ENCODE data around the gene GALNT2. TPM values are rescaled to one million over a fixed set of nuclear protein-coding genes. Genes with fewer than 3 reads are reported as not detected.

The GALNT2 gene
- total and polyA plus RNA-seq, 2 of the 13 experiments (the other 11 are each of a cell fraction or from before 2014, with no cell fraction given) = 39.3 to 39.6 TPM

DNA sequence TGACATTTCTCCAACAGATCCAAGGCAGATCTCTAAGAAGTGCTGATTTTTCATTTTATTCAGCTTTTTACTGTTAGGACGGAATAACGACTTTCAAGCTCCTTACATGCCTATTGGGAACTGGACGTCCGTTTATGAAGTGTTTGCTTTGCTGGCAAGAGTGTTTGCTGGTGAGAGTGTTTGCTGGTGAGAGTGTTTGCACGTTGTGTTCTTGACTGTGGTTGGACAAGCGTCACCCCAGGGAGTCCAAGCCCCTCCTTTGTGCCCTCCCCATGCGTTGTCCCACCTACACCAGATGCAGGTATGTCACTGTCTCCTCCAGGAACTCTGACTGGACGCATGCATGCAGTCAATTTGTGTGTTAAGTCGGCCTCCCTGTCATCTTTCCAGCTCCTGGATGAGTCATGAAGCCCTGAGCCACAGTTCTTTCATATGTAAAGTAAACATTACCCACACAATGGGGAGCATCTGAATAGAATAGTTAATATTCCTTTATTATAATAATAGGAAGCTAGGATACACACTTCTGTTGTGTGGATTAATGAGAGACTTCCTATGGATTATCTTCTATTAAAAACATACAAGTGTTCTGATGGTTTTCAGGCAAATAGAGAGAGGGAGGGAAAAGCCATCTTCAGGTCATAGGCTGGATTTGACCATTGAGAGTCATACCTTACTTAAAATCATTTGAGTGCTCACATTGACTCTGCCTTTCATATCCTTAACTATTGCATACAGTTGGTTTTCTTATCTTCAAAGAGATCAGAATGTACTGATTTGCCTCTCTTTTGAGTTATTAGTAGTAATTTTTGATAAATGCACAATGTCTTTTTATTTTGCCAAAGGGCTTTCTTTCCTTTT, 119.2 kb downstream of the GALNT2 start (continued):
- TF ChIP-seq, protein P1, sequence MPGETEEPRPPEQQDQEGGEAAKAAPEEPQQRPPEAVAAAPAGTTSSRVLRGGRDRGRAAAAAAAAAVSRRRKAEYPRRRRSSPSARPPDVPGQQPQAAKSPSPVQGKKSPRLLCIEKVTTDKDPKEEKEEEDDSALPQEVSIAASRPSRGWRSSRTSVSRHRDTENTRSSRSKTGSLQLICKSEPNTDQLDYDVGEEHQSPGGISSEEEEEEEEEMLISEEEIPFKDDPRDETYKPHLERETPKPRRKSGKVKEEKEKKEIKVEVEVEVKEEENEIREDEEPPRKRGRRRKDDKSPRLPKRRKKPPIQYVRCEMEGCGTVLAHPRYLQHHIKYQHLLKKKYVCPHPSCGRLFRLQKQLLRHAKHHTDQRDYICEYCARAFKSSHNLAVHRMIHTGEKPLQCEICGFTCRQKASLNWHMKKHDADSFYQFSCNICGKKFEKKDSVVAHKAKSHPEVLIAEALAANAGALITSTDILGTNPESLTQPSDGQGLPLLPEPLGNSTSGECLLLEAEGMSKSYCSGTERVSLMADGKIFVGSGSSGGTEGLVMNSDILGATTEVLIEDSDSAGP (CRISPR knock-in tag; IDR thresholded peaks at IDR 0.05; ENCODE audit: borderline replicate concordance) = no peak
- no peak for TF ChIP-seq ZNF775 (CRISPR knock-in tag; IDR thresholded peaks at IDR 0.05; ENCODE audit: borderline replicate concordance)
- TF ChIP-seq THAP11 (CRISPR knock-in tag; IDR thresholded peaks at IDR 0.05) = peak; percentile 30; the same call in 1 of the 2 replicates
- no peak for TF ChIP-seq CENPT (CRISPR knock-in tag; IDR thresholded peaks at IDR 0.05; ENCODE audit: low read depth)
- TF ChIP-seq BRD4 (CRISPR knock-in tag; IDR thresholded peaks at IDR 0.05) = no peak
- TF ChIP-seq ZNF205 (CRISPR knock-in tag; IDR thresholded peaks at IDR 0.05) = no peak
- TF ChIP-seq TGIF2 (CRISPR knock-in tag; IDR thresholded peaks at IDR 0.05) = peak; percentile 85
- TF ChIP-seq TBX3 (IDR thresholded peaks at IDR 0.05; ENCODE audit: borderline replicate concordance) = 0 out of 2 replicates have a peak, but pooled peaks have one; percentile 17
- TF ChIP-seq SATB2 (CRISPR knock-in tag; IDR thresholded peaks at IDR 0.05) = no peak
- TF ChIP-seq TBX2 (CRISPR knock-in tag; IDR thresholded peaks at IDR 0.05; ENCODE audit: borderline replicate concordance) = 0 out of 2 replicates have a peak, but pooled peaks have one; percentile 17
- peak; percentile 64; the same call in 1 of the 2 replicates for TF ChIP-seq FOSL1 (CRISPR knock-in tag; IDR thresholded peaks at IDR 0.05; ENCODE audit: borderline replicate concordance)
- TF ChIP-seq, protein P2, sequence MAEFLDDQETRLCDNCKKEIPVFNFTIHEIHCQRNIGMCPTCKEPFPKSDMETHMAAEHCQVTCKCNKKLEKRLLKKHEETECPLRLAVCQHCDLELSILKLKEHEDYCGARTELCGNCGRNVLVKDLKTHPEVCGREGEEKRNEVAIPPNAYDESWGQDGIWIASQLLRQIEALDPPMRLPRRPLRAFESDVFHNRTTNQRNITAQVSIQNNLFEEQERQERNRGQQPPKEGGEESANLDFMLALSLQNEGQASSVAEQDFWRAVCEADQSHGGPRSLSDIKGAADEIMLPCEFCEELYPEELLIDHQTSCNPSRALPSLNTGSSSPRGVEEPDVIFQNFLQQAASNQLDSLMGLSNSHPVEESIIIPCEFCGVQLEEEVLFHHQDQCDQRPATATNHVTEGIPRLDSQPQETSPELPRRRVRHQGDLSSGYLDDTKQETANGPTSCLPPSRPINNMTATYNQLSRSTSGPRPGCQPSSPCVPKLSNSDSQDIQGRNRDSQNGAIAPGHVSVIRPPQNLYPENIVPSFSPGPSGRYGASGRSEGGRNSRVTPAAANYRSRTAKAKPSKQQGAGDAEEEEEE (CRISPR knock-in tag; IDR thresholded peaks at IDR 0.05; ENCODE audit: borderline replicate concordance) = no peak
- TF ChIP-seq MED1 (CRISPR knock-in tag; IDR thresholded peaks at IDR 0.05) = no peak
- no peak for TF ChIP-seq NRL (CRISPR knock-in tag; IDR thresholded peaks at IDR 0.05; ENCODE audit: borderline replicate concordance)
- no peak for TF ChIP-seq FOXA1 (IDR thresholded peaks at IDR 0.05)
- TF ChIP-seq FOXA1 (CRISPR knock-in tag; IDR thresholded peaks at IDR 0.05) = peak; percentile 6; the same call in 1 of the 2 replicates
- no peak for TF ChIP-seq PCBP2 (optimal IDR thresholded peaks at IDR 0.05; ENCODE audit: low read depth, low read length, poor library complexity, severe bottlenecking)
- no peak for TF ChIP-seq PHF20 (CRISPR knock-in tag; IDR thresholded peaks at IDR 0.05)
- TF ChIP-seq, protein P3, sequence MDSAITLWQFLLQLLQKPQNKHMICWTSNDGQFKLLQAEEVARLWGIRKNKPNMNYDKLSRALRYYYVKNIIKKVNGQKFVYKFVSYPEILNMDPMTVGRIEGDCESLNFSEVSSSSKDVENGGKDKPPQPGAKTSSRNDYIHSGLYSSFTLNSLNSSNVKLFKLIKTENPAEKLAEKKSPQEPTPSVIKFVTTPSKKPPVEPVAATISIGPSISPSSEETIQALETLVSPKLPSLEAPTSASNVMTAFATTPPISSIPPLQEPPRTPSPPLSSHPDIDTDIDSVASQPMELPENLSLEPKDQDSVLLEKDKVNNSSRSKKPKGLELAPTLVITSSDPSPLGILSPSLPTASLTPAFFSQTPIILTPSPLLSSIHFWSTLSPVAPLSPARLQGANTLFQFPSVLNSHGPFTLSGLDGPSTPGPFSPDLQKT (CRISPR knock-in tag; IDR thresholded peaks at IDR 0.05; ENCODE audit: borderline replicate concordance) = no peak
- TF ChIP-seq ZNF749 (CRISPR knock-in tag; IDR thresholded peaks at IDR 0.05; ENCODE audit: borderline replicate concordance) = no peak
- TF ChIP-seq SNAPC2 (CRISPR knock-in tag; IDR thresholded peaks at IDR 0.05) = no peak
- TF ChIP-seq, protein P4, sequence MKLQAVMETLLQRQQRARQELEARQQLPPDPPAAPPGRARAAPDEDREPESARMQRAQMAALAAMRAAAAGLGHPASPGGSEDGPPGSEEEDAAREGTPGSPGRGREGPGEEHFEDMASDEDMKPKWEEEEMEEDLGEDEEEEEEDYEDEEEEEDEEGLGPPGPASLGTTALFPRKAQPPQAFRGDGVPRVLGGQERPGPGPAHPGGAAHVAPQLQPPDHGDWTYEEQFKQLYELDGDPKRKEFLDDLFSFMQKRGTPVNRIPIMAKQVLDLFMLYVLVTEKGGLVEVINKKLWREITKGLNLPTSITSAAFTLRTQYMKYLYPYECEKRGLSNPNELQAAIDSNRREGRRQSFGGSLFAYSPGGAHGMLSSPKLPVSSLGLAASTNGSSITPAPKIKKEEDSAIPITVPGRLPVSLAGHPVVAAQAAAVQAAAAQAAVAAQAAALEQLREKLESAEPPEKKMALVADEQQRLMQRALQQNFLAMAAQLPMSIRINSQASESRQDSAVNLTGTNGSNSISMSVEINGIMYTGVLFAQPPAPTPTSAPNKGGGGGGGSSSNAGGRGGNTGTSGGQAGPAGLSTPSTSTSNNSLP (IDR thresholded peaks at IDR 0.05; ENCODE audit: low read depth, low read length) = 0 out of 2 replicates have a peak, but pooled peaks have one; percentile 48
- TF ChIP-seq ZFP36L1 (CRISPR knock-in tag; IDR thresholded peaks at IDR 0.05) = peak; percentile 44; the same call in 1 of the 2 replicates

Data from HepG2 (cell line).